ENCODE results near the gene IL17B. TPM values are rescaled to one million over a fixed set of nuclear protein-coding genes. Genes with fewer than 3 reads are reported as not detected.
A peak's percentile ranks its signal among the peaks of the same experiment; 100 is the strongest.

Gene IL17B
- total RNA-seq, 1 donor from 2014 or later = 18.0 TPM

DNA sequence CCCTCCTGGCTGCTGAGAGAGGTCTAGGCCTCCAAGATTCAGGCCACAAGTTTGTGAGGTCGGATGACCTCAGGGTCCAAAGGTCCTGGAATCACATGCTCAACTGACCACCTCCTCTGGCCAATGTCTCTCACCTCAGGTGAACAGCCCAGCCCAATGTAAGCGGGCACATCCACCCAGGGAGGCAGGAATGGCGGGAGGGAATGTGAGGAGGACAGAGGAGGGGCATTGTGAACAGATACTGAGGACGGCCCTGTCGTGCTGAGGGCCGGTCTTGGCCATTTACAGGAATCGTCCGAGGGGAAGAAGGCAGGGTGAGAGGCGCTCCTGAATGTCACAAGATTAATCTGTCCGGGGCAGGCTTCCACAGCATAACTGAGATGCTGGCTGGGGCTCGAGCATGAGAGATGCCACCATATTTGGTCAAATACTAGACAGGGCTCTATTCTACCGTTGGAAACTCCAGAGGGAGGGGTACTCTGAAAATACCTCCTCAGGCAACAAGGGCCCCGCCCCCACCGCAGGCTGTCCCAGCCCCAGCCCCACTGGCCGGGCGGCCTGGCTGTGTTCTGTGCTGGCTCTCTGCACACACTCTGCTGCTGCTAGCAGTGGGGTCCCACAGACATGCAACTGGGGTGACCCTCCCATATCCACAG lies 1.5 kb upstream of the IL17B start:
- DNase-seq (ENCODE audit: low read depth) = no peak

GRCh38 chr5:149379818-149380374 lies 804 bp upstream of the IL17B start:
- no peak for DNase-seq (ENCODE audit: low read depth)

DNA sequence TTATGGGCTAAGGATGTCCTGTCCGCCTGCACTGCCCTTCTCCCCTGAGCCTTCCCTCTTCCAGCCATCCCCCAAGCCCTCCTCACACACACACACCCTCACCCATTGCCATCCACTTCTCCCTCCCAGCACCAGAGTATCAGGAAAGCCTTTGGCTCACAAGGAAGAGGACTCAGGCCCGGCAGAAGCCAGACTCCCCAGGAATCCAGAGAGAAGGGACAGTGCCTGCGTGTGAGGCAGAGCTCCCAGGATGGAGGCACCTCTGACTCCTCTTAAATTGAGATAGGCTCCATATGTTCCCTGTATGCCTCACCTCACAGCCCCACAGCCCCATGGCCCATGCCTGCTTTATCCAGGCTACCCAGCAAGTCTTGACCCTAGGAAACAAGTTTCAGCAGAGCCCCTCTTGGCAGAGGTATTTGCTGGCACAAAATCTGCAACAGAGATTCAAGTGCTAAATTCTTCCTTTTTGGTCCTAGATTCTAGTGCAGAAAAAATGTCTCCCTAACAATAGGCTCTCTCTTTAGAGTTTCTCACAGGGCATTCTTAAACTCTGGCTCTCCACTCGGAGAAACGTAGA lies 761 bp downstream of the IL17B start:
- DNase-seq (ENCODE audit: low read depth) = no peak

DNA sequence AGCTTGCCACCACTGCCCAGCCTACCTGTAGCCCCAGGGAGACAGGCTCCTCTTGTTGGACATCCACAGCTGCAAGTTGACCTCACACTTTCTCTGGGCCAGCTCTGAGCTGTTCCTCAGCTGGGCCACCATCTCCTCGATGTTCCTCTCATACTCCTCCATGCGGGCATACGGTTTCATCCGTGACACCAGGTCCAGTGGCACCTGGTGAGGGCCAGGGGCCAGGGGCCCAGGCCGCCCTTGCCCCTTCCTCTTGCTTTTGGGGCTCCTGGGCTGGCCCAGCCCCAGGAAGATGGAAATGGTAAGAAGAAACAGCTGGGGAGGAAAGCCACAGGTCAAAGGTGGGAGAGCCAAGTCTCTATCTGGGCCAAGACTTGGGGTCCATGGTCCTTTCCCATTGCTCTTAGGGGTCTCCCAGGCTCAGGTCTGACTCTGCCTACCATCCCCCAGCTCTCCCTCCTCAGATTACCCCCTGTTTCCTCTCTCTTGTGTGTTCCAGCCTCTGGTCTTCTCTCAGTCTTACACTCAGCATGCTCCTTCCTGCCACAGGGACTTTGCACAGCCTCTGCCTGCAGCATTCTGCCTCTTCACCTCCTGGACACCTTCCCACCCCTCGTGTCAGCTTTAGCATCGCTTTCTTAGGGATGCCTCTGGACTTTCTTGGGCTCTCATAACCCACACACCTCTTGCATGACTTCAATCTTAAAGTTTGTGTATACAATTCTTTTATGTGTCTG lies 2.2 kb downstream of the IL17B start:
- DNase-seq (ENCODE audit: low read depth) = no peak

DNA sequence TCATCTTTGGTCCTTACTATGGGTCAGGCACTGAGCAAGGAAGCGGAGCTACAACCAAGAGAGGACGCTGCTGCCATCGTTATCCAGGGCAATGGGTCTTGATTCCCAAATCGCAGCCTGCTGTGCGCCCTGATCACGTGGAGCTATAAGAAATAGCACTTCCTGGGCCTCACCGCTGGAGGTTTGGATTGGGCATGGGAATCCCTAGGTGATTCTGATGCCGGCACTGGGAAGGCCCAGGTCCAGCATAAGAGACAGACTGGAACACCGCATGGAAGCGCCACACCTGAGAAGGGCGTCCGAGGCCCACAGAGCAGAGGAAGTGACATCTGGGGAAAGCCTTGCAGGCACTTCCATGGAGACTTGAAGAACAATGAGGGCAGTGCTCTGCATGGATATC lies 3.0 kb downstream of the IL17B start:
- DNase-seq (ENCODE audit: low read depth) = no peak

- no peak for DNase-seq (ENCODE audit: low read depth)
Measured at GRCh38 chr5:149375434-149375833, 3.7 kb downstream of the IL17B start.

- DNase-seq (ENCODE audit: low read depth) = no peak
Measured at GRCh38 chr5:149374801-149375200, 4.3 kb downstream of the IL17B start.

GRCh38 chr5:149374303-149374702 lies 4.8 kb downstream of the IL17B start:
- DNase-seq (ENCODE audit: low read depth) = no peak

- no peak for DNase-seq (ENCODE audit: low read depth)
Measured at GRCh38 chr5:149372932-149373331, 6.2 kb downstream of the IL17B start.

DNA sequence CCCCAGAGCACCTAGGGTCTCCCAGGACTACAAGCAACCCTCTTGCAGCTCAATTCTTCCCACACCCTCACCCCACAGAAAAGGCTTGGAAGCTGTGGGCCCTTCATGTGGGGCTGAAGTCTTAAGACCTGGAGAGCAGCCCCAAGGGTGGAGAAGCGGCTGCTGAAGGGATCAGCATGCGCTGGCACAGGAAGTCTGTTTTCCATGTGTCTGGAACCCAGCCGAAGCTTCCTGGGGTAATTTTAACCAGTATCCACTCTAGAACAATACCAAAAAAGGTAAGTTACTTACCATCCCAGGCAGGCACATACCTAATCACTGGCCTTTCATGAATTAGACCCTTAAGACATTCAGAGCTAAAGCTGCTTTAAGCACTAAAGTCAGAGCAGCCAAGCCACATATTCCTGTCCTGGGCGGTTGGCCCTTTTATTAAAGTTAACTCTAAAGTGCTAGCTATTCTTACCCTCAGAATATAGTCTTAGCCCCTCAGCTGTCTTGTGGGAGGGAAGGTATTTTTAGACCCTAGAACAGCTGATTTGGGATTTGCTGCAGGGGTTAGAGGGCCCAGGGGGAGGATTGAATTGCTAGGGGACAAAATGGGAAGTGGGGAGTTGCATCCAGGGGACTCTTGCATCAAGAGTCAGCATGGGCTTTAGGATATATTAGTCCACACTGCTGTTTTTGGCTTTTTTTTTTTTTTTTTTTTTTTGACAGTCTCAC lies 6.9 kb downstream of the IL17B start:
- DNase-seq (ENCODE audit: low read depth) = peak; percentile 89

GRCh38 chr5:149371296-149371962 lies 7.7 kb downstream of the IL17B start:
- peak; percentile 81 for DNase-seq (ENCODE audit: low read depth)

DNA sequence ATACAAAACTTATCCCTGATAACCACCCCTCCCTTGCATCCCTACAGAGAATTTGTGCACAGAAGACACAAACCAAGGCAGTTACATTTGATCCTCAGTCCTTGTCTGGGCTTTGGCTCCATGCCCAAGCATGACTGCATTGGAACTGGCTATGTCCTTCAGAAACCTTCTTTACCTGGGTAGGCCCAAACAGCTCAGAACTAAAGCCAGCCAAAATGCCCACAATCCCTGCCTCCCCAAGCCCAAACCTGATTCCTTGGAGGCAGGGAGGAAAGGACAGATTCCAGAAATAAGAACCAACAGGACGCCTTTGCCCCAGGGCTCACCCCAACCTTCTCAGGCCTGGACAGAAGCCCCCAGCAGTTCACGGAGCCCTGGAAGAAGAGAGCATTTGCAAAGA lies 8.2 kb downstream of the IL17B start:
- DNase-seq (ENCODE audit: low read depth) = peak; percentile 43

- DNase-seq (ENCODE audit: low read depth) = no peak
Measured at GRCh38 chr5:149367972-149368645, 11.0 kb downstream of the IL17B start.

GRCh38 chr5:149367249-149367971 lies 11.7 kb downstream of the IL17B start:
- DNase-seq (ENCODE audit: low read depth) = peak; percentile 85

DNA sequence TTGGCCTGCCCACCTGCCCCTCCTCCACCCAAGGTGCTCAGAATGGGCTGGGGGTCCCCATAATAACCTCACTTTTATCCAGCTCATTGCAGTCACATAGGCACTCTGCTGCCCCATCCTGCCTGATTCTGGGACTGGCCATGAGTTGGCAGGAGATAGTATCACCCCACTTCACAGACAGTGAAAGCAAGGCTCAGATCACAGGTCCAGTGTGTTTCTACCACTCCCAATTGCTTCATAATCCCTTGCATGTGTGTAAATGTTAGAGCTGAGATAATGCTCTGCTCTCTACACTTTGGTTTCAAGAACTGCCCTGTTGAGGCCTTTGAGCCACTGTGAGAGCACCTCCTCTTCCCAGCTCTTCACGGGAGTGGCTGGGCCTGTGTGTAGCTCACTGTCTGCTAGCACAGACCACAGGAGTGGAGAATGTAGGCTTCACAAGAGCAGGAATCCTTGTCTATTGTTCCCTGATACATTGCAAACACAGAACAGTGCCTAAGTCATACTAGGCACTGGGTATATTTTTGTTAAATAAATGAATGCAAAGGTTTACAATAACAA lies 12.8 kb downstream of the IL17B start:
- DNase-seq (ENCODE audit: low read depth) = no peak

- DNase-seq (ENCODE audit: low read depth) = no peak
Measured at GRCh38 chr5:149365418-149365817, 13.7 kb downstream of the IL17B start.

GRCh38 chr5:149364719-149365118 lies 14.4 kb downstream of the IL17B start:
- no peak for DNase-seq (ENCODE audit: low read depth)

GRCh38 chr5:149363936-149364335 lies 15.2 kb downstream of the IL17B start:
- no peak for DNase-seq (ENCODE audit: low read depth)

DNA sequence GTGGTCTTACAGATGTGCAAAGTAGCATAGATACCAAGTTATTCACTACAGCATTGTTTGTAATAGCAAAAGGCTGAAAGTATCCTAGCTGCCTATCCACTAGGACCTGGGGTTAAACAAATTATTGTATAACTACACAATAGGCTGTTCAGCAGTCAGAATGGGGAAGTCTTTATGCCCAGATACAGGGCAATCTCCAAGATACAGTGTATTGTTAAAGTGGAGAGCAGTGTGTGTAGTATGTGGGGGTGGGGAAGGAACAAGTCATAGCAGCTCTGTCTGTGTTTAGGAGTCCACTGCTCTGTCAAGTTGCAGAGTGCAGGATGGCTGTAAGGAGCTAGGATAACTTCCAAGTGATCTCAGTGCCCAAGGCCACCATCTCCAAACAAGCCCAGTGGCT lies 15.7 kb downstream of the IL17B start:
- no peak for DNase-seq (ENCODE audit: low read depth)

DNA sequence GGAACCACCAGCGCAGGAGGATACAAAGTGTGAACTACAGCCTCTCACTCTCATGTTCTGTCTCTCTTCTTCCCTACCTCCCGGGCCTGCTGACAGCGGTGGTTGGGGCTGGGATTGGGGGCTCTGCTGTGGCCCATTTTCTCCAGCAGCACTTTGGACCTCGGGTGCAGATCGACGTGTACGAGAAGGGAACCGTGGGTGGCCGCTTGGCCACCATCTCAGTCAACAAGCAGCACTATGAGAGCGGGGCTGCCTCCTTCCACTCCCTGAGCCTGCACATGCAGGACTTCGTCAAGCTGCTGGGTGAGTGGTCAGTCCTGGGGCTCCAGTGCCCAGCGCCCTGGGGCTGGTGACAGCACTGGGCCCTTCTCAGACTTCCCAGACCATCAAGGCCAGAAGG lies 16.6 kb downstream of the IL17B start:
- DNase-seq (ENCODE audit: low read depth) = no peak
